Hepatocyte (in vitro differentiated cells): ENCODE measurements around the gene SMAD7. TPM values are rescaled to one million over a fixed set of nuclear protein-coding genes. Genes with fewer than 3 reads are reported as not detected.

ENCODE experiments used
- DNase-seq: peaks from one replicate; pipeline ENCODE4 v3.0.0-alpha.2; 2016; ENCODE audit warnings: low spot score
- H2AFZ ChIP-seq: fragments of 200-600 bp; sonication (generic); 2 replicates; pipeline ENCODE4 v1.6.0; 2016; ENCODE audit warnings: antibody characterized with exemption, mild to moderate bottlenecking
- H3K27ac ChIP-seq: fragments of 200-600 bp; sonication (generic); 2 replicates; pipeline ENCODE4 v1.5.1; 2016; ENCODE audit warnings: mild to moderate bottlenecking
- H3K27me3 ChIP-seq: fragments of 200-600 bp; sonication (generic); 2 replicates; pipeline ENCODE4 v1.6.1; 2016
- H3K36me3 ChIP-seq: fragments of 200-600 bp; sonication (generic); replicated peaks from 2 replicates; pipeline ENCODE4 v1.5.1; 2016; ENCODE audit warnings: low read depth; ENCODE audit not compliant: insufficient read depth
- H3K4me1 ChIP-seq: fragments of 200-600 bp; sonication (generic); 2 replicates; pipeline ENCODE4 v1.5.1; 2016; ENCODE audit warnings: mild to moderate bottlenecking, moderate library complexity; ENCODE audit not compliant: insufficient read depth
- H3K4me2 ChIP-seq: fragments of 200-600 bp; sonication (generic); 2 replicates; pipeline ENCODE4 v1.6.0; 2016
- H3K4me3 ChIP-seq: fragments of 200-600 bp; sonication (generic); 2 replicates; pipeline ENCODE4 v1.5.1; 2016; ENCODE audit warnings: mild to moderate bottlenecking
- H3K79me2 ChIP-seq: fragments of 200-600 bp; sonication (generic); 2 replicates; pipeline ENCODE4 v1.6.0; 2017; ENCODE audit warnings: mild to moderate bottlenecking
- H3K9me2 ChIP-seq: fragments of 200-600 bp; sonication (generic); replicated peaks from 2 replicates; pipeline ENCODE4 v1.6.0; 2017; ENCODE audit warnings: mild to moderate bottlenecking; ENCODE audit not compliant: insufficient read depth
- H3K9me3 ChIP-seq: fragments of 200-600 bp; sonication (generic); 2 replicates; pipeline ENCODE4 v1.5.1; 2016; ENCODE audit warnings: low read depth, mild to moderate bottlenecking
- H4K20me1 ChIP-seq: fragments of 200-600 bp; sonication (generic); 2 replicates; pipeline ENCODE4 v1.6.0; 2016; ENCODE audit warnings: mild to moderate bottlenecking; ENCODE audit not compliant: insufficient read depth, poor library complexity, severe bottlenecking
- EZH2 ChIP-seq: fragments of 200-600 bp; sonication (generic); IDR thresholded peaks from 2 replicates; pipeline ENCODE4 v1.6.1; 2016; ENCODE audit warnings: antibody characterized with exemption, mild to moderate bottlenecking, borderline replicate concordance
- EZH2phosphoT487 ChIP-seq: fragments of 200-600 bp; sonication (generic); IDR thresholded peaks from one replicate; pipeline ENCODE4 v1.6.1; 2018; ENCODE audit warnings: antibody characterized with exemption, mild to moderate bottlenecking, low read depth, moderate library complexity; ENCODE audit not compliant: unreplicated experiment, severe bottlenecking
- WGBS: methylation state at CpG from one replicate; pipeline ENCODE4 v1.1.6; 2016; ENCODE audit warnings: low lambda C conversion rate; ENCODE audit errors: missing lambda C conversion rate; 5-methylcytosine and 5-hydroxymethylcytosine counted together
- polyA plus RNA-seq: library from polyadenylated mRNA; unstranded; fragments of >200 nt; fragmentation: Nextera tagmentation; extraction: Ambion mirVana; gene quantifications from 2 replicates; pipeline ENCODE4 v1.2.1, GENCODE V29; 2016
- total RNA-seq: library from RNA; depleted of rRNA; stranded (reverse); fragments of >200 nt; gene quantifications from 2 replicates; pipeline ENCODE4 v1.2.3, GENCODE V29; 2014
- TF ChIP-seq, protein P1 (sequence below): fragments of 200-600 bp; sonication (generic); IDR thresholded peaks from 2 replicates; pipeline ENCODE4 v1.5.1; 2016; ENCODE audit warnings: antibody characterized with exemption, mild to moderate bottlenecking; ENCODE audit not compliant: poor library complexity

The SMAD7 gene
- total and polyA plus RNA-seq, 2 experiments from 2014 or later: 65.4 to 71.1 TPM

DNA sequence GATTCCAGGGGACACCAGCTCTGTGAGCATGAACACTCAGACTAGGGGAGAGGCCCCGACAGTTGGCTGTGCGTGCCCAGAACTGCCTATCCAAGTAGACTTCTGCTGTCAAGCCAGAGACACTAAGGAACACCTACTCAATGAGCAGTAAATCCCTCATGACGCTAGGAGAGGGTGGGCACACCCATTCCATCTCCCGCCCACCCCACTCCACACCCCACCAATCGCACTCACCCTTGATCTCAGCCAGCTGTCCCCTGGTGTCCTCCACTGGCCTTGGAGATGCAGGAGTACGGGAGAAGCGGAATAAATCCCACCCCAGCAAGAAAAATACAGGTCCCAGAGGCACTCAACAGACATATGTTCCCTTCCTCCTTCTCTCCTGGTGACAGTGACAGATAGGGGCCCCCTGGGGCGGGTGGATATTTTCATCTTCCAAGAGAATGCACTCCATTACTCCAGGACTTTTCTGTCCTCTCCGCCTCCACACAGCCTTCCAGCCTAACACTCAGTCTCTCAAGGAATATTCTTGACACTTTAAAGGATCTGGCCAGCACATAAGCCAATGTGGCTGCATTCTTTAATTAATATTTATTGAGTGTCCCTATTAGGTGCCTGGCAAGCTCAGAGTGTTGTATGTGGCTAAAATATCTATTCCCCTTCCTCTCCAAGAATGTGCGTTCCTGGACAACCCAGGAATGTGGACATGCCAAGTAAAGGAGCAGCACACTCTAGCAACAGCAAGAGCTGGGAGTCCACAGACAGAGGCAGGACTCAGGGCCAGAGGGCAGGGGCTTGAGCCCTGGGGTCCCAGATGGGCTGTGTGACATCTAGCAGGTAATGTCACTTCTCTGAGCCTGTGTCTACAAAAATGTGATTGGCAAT is 13.1 kb upstream of the SMAD7 start:
- H3K4me2 ChIP-seq: no peak overlapping the region
- no peaks in the 10 kb centered on the region for H3K36me3 ChIP-seq
- TF ChIP-seq EZH2phosphoT487 (no peak), EZH2 (no peak)
- TF ChIP-seq, protein P1, sequence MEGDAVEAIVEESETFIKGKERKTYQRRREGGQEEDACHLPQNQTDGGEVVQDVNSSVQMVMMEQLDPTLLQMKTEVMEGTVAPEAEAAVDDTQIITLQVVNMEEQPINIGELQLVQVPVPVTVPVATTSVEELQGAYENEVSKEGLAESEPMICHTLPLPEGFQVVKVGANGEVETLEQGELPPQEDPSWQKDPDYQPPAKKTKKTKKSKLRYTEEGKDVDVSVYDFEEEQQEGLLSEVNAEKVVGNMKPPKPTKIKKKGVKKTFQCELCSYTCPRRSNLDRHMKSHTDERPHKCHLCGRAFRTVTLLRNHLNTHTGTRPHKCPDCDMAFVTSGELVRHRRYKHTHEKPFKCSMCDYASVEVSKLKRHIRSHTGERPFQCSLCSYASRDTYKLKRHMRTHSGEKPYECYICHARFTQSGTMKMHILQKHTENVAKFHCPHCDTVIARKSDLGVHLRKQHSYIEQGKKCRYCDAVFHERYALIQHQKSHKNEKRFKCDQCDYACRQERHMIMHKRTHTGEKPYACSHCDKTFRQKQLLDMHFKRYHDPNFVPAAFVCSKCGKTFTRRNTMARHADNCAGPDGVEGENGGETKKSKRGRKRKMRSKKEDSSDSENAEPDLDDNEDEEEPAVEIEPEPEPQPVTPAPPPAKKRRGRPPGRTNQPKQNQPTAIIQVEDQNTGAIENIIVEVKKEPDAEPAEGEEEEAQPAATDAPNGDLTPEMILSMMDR: no peak
- no peak overlapping the region for H3K4me3 ChIP-seq
- H3K9me3 ChIP-seq: no peaks in the 10 kb centered on the region
- no peaks in the 10 kb centered on the region for H3K79me2 ChIP-seq
- H3K27me3 ChIP-seq: no peaks in the 10 kb centered on the region
- H2AFZ ChIP-seq: no peak overlapping the region
- H3K27ac ChIP-seq: no peak overlapping the region
- no peak for DNase-seq
- 68% methylated on average over 10 of the region's 10 CpGs for WGBS
- no peaks in the 10 kb centered on the region for H3K9me2 ChIP-seq
- H3K4me1 ChIP-seq: peaks cover 12% of the 10 kb centered on the region
- H4K20me1 ChIP-seq: no peaks in the 10 kb centered on the region

DNA sequence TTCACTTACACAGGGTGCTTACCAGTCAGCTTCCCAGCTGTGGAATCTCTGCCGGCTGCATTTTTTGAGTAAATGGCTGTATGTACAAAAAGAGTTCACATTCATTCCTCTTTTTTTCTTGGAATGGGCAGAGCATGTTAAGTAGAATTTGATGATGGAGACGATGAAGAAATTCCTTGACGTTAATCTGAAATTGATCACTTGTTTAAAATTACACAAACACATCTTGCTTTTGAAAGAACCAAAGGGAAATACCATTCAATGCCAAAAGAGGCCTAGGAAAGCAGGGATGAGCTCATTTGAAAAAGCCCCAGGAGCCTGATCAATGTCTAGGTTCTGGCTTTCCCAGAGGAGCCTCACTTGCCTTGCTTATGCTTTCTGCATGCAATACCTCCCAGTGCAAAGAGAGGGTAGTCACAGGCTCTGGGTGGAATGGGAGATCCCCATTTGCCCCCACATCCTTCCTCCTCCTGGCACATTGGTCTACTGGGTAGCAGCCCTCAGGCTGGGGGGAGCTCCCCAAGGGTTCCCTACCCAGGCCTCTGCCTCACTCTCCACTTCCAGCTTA is 12.3 kb upstream of the SMAD7 start:
- Histone ChIP-seq H3K4me2 (no peak overlapping the region), H3K9me2 (no peaks in the 10 kb centered on the region), H3K27me3 (no peaks in the 10 kb centered on the region), H3K4me1 (peaks cover 12% of the 10 kb centered on the region), H3K4me3 (no peak overlapping the region), H4K20me1 (no peaks in the 10 kb centered on the region), H3K36me3 (no peaks in the 10 kb centered on the region), H3K27ac (no peak overlapping the region), H2AFZ (no peak overlapping the region), H3K79me2 (no peaks in the 10 kb centered on the region), H3K9me3 (no peaks in the 10 kb centered on the region)
- DNase-seq: no peak
- TF ChIP-seq EZH2phosphoT487 (no peak), EZH2 (no peak)
- TF ChIP-seq, protein P1: no peak
- 82% methylated on average over 3 of the region's 3 CpGs for WGBS

DNA sequence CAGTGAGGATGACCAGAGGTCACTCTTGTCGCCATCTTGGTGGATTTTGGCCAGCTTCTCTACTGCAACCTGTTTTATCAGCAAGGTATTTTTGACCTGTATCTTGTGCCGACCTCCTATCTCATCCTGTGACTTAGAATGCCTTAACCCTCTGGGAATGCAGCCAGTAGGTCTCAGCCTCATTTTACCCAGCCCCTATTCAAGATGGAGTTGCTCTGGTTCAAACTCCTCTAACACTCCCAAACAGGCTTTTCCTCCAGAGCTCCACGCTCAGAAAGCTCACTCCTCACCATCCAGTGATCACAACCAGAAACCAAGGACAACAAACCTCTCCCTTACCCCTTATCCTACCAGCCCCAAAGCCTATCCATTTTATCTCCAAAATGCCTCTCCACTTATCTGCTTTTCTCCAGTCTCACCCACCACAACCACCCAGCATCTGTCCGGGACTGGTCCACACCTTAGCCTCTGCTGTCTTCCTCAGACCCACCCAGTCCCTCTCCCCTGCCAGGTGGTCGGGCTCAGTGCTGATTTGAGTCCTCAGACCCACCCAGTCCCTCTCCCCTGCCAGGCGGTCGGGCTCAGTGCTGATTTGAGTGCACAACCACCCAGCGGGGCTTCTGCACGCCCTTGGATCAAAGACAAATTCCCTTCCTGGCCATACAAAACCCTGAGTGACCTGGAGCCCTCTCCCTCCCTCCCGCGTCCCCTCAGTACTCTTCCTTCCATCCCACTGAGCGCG is 11.7 kb upstream of the SMAD7 start:
- no peaks in the 10 kb centered on the region for H3K79me2 ChIP-seq
- no peaks in the 10 kb centered on the region for H3K36me3 ChIP-seq
- H3K9me2 ChIP-seq: no peaks in the 10 kb centered on the region
- no peak for DNase-seq
- TF ChIP-seq EZH2 (no peak), EZH2phosphoT487 (no peak)
- TF ChIP-seq, protein P1: no peak
- H4K20me1 ChIP-seq: no peaks in the 10 kb centered on the region
- no peaks in the 10 kb centered on the region for H3K27me3 ChIP-seq
- no peak overlapping the region for H3K27ac ChIP-seq
- peaks cover 12% of the 10 kb centered on the region for H3K4me1 ChIP-seq
- H3K4me2 ChIP-seq: no peak overlapping the region
- H3K9me3 ChIP-seq: no peaks in the 10 kb centered on the region
- no peak overlapping the region for H2AFZ ChIP-seq
- H3K4me3 ChIP-seq: no peak overlapping the region
- WGBS: 80% methylated on average over 12 of the region's 13 CpGs
